Measurements from ENCODE around the gene RPRD1B.
"Not testable (repeated sequence)": the region's sequence is repeated elsewhere in the genome, so short reads cannot be mapped to it uniquely, and the experiment has no call there.

RPRD1B gene

GRCh38 chr20:38095017-38095686, 61.6 kb downstream of the RPRD1B start:
- H3K79me2 ChIP-seq, result no peaks in the 10 kb centered on the region
- H3K4me1 ChIP-seq, result peaks cover 21% of the 10 kb centered on the region
- no peaks in the 10 kb centered on the region for H3K36me3 ChIP-seq (ENCODE audit: control insufficient read depth, insufficient read depth, low read length)
- H3K9me3 ChIP-seq (ENCODE audit: control insufficient read depth, low read length), result no peaks in the 10 kb centered on the region
- peak overlapping the region; percentile 57 for H3K27ac ChIP-seq
- TF ChIP-seq, protein P1, sequence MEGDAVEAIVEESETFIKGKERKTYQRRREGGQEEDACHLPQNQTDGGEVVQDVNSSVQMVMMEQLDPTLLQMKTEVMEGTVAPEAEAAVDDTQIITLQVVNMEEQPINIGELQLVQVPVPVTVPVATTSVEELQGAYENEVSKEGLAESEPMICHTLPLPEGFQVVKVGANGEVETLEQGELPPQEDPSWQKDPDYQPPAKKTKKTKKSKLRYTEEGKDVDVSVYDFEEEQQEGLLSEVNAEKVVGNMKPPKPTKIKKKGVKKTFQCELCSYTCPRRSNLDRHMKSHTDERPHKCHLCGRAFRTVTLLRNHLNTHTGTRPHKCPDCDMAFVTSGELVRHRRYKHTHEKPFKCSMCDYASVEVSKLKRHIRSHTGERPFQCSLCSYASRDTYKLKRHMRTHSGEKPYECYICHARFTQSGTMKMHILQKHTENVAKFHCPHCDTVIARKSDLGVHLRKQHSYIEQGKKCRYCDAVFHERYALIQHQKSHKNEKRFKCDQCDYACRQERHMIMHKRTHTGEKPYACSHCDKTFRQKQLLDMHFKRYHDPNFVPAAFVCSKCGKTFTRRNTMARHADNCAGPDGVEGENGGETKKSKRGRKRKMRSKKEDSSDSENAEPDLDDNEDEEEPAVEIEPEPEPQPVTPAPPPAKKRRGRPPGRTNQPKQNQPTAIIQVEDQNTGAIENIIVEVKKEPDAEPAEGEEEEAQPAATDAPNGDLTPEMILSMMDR (IDR thresholded peaks at IDR 0.05), result no peak
- peak overlapping the region; percentile 33 for H2AFZ ChIP-seq
- H3K9ac ChIP-seq, result no peak overlapping the region
- H3K4me2 ChIP-seq (ENCODE audit: low read length), result no peak overlapping the region
- no peaks in the 10 kb centered on the region for H3K27me3 ChIP-seq (ENCODE audit: control insufficient read depth, insufficient read depth, low read length)
- no peak overlapping the region for H3K4me3 ChIP-seq (ENCODE audit: low read depth, low read length)

DNA sequence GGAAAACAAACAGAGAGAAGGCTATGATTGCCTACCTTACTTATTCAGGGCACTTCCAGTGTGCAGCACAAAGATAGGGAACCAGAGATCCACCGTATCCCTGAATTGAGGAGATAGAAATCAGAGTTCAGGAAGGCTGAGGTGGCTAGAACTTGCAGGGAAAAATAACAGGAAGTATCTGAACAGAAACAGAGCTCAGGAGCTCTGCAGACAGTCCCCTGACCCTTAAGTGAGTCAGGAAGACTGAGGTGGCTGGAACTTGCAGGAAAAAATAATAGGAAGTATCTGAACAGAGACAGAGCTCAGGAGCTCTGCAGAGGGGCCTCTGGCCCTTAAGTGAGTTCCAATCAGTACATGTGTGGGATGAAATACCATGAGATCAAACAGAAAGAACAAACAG, 65.4 kb downstream of the RPRD1B start:
- Histone ChIP-seq H3K4me2 (ENCODE audit: low read length) (no peak overlapping the region), H3K27me3 (ENCODE audit: control insufficient read depth, insufficient read depth, low read length) (no peaks in the 10 kb centered on the region), H3K9me3 (ENCODE audit: control insufficient read depth, low read length) (no peaks in the 10 kb centered on the region), H3K36me3 (ENCODE audit: control insufficient read depth, insufficient read depth, low read length) (no peaks in the 10 kb centered on the region), H2AFZ (peak overlapping the region; percentile 51), H3K4me1 (peaks cover 21% of the 10 kb centered on the region), H3K27ac (no peak overlapping the region), H3K79me2 (no peaks in the 10 kb centered on the region), H3K9ac (no peak overlapping the region), H3K4me3 (ENCODE audit: low read depth, low read length) (no peak overlapping the region)
- TF ChIP-seq, protein P1 (IDR thresholded peaks at IDR 0.05), result no peak

- not testable (repeated sequence) for H2AFZ ChIP-seq; H3K36me3 ChIP-seq (ENCODE audit: control insufficient read depth, insufficient read depth, low read length); H3K9ac ChIP-seq; H3K27ac ChIP-seq; H3K9me3 ChIP-seq (ENCODE audit: control insufficient read depth, low read length); H3K4me1 ChIP-seq; H3K27me3 ChIP-seq (ENCODE audit: control insufficient read depth, insufficient read depth, low read length); H3K4me2 ChIP-seq (ENCODE audit: low read length); H3K79me2 ChIP-seq; H3K4me3 ChIP-seq (ENCODE audit: low read depth, low read length)
Measured at GRCh38 chr20:38102206-38102605, 68.7 kb downstream of the RPRD1B start.

- H3K9me3 ChIP-seq (ENCODE audit: control insufficient read depth, low read length), result no peaks in the 10 kb centered on the region
- H2AFZ ChIP-seq, result no peak overlapping the region
- H3K27me3 ChIP-seq (ENCODE audit: control insufficient read depth, insufficient read depth, low read length), result no peaks in the 10 kb centered on the region
- TF ChIP-seq, protein P1 (IDR thresholded peaks at IDR 0.05), result no peak
- H3K4me3 ChIP-seq (ENCODE audit: low read depth, low read length), result no peak overlapping the region
- H3K9ac ChIP-seq, result no peak overlapping the region
- H3K79me2 ChIP-seq, result no peaks in the 10 kb centered on the region
- no peak overlapping the region for H3K4me2 ChIP-seq (ENCODE audit: low read length)
- H3K27ac ChIP-seq, result no peak overlapping the region
- H3K4me1 ChIP-seq, result peaks cover 14% of the 10 kb centered on the region
- no peaks in the 10 kb centered on the region for H3K36me3 ChIP-seq (ENCODE audit: control insufficient read depth, insufficient read depth, low read length)
Measured at GRCh38 chr20:38104285-38104684, 70.7 kb downstream of the RPRD1B start.

- Histone ChIP-seq H3K27ac (no peak overlapping the region), H3K4me2 (ENCODE audit: low read length) (no peak overlapping the region), H2AFZ (no peak overlapping the region), H3K27me3 (ENCODE audit: control insufficient read depth, insufficient read depth, low read length) (no peaks in the 10 kb centered on the region), H3K9me3 (ENCODE audit: control insufficient read depth, low read length) (no peaks in the 10 kb centered on the region), H3K36me3 (ENCODE audit: control insufficient read depth, insufficient read depth, low read length) (no peaks in the 10 kb centered on the region), H3K9ac (no peak overlapping the region), H3K4me1 (peaks cover 34% of the 10 kb centered on the region), H3K79me2 (no peaks in the 10 kb centered on the region), H3K4me3 (ENCODE audit: low read depth, low read length) (no peak overlapping the region)
- TF ChIP-seq, protein P1 (IDR thresholded peaks at IDR 0.05), result no peak
Measured at GRCh38 chr20:38106461-38106860, 72.9 kb downstream of the RPRD1B start.

- H3K36me3 ChIP-seq (ENCODE audit: control insufficient read depth, insufficient read depth, low read length); H3K4me2 ChIP-seq (ENCODE audit: low read length); H3K27me3 ChIP-seq (ENCODE audit: control insufficient read depth, insufficient read depth, low read length); H3K9ac ChIP-seq; H2AFZ ChIP-seq; H3K9me3 ChIP-seq (ENCODE audit: control insufficient read depth, low read length); H3K4me3 ChIP-seq (ENCODE audit: low read depth, low read length); H3K79me2 ChIP-seq; H3K27ac ChIP-seq: not testable (repeated sequence)
- peaks cover 35% of the 10 kb centered on the region for H3K4me1 ChIP-seq
Measured at GRCh38 chr20:38107386-38107785, 73.8 kb downstream of the RPRD1B start.

DNA sequence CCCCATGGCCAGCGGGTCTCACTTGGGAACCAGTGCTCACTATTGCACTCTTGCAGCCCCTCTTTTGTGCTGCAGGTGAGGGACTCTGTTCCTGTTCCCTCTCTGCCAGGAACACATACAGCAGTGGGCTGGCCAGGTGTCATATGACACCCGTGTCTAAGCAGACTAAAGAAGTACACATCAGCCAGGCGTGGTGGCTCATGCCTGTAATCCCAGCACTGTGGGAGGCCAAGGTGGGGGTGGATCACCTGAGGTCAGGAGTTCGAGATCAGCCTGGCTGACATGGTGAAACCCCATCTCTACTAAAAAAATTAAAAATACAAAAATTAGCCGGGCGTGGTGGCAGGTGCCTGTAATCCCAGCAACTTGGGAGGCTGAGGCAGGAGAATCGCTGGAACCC, 74.4 kb downstream of the RPRD1B start:
- not testable (repeated sequence) for H3K27me3 ChIP-seq (ENCODE audit: control insufficient read depth, insufficient read depth, low read length); H3K36me3 ChIP-seq (ENCODE audit: control insufficient read depth, insufficient read depth, low read length); H2AFZ ChIP-seq; H3K4me2 ChIP-seq (ENCODE audit: low read length); H3K79me2 ChIP-seq; H3K4me3 ChIP-seq (ENCODE audit: low read depth, low read length); H3K9ac ChIP-seq; H3K9me3 ChIP-seq (ENCODE audit: control insufficient read depth, low read length)
- Histone ChIP-seq H3K27ac (peak overlapping the region; percentile 83), H3K4me1 (peaks cover 35% of the 10 kb centered on the region)
